ENCODE measurements around the gene PHF19. TPM values are rescaled to one million over a fixed set of nuclear protein-coding genes. Genes with fewer than 3 reads are reported as not detected.

Gene PHF19
- polyA plus RNA-seq (ENCODE audit: insufficient read length in 4 of 4) = 10 to 100 TPM; 27.8 to 41.9 (median 37.3) TPM

GRCh38 chr9:120876842-120877240, at the start of gene PHF19:
TSS of gene PHF19 (minus strand) at chr9:120877188. CDS start at chr9:120874741, 2,447 bp downstream.
- no peak for DNase-seq (ENCODE audit: low read depth in 4 of 4, low spot score in 2 of 4)

GRCh38 chr9:120926397-120926928, 49.5 kb upstream of the PHF19 start, which contains the start of gene TRAF1:
TSS of gene TRAF1 (minus strand) at chr9:120926796. CDS start at chr9:120926075, 721 bp downstream.
- DNase-seq (ENCODE audit: low read depth in 4 of 4, low spot score in 2 of 4) = no peak

GRCh38 chr9:120925535-120926396, 48.8 kb upstream of the PHF19 start:
- DNase-seq (ENCODE audit: low read depth in 4 of 4, low spot score in 2 of 4) = no peak

GRCh38 chr9:120924698-120925534, 47.9 kb upstream of the PHF19 start:
- no peak for DNase-seq (ENCODE audit: low read depth in 4 of 4, low spot score in 2 of 4)

- no peak for DNase-seq (ENCODE audit: low read depth in 4 of 4, low spot score in 2 of 4)
Observed at GRCh38 chr9:120923620-120924328, 46.8 kb upstream of the PHF19 start.

- no peak for DNase-seq (ENCODE audit: low read depth in 4 of 4, low spot score in 2 of 4)
Observed at GRCh38 chr9:120922404-120923195, 45.6 kb upstream of the PHF19 start.

GRCh38 chr9:120921661-120922181, 44.7 kb upstream of the PHF19 start:
- no peak for DNase-seq (ENCODE audit: low read depth in 4 of 4, low spot score in 2 of 4)

- no peak for DNase-seq (ENCODE audit: low read depth in 4 of 4, low spot score in 2 of 4)
Observed at GRCh38 chr9:120920806-120921178, 43.8 kb upstream of the PHF19 start.

GRCh38 chr9:120919843-120920805, 43.1 kb upstream of the PHF19 start:
- no peak for DNase-seq (ENCODE audit: low read depth in 4 of 4, low spot score in 2 of 4)

- no peak for DNase-seq (ENCODE audit: low read depth in 4 of 4, low spot score in 2 of 4)
Observed at GRCh38 chr9:120918931-120919842, 42.2 kb upstream of the PHF19 start.

- no peak for DNase-seq (ENCODE audit: low read depth in 4 of 4, low spot score in 2 of 4)
Observed at GRCh38 chr9:120917929-120918762, 41.2 kb upstream of the PHF19 start.

- no peak for DNase-seq (ENCODE audit: low read depth in 4 of 4, low spot score in 2 of 4)
Observed at GRCh38 chr9:120916991-120917880, 40.2 kb upstream of the PHF19 start.

GRCh38 chr9:120916588-120916987, 39.6 kb upstream of the PHF19 start:
- no peak for DNase-seq (ENCODE audit: low read depth in 4 of 4, low spot score in 2 of 4)

GRCh38 chr9:120915854-120916470, 39.0 kb upstream of the PHF19 start:
- DNase-seq (ENCODE audit: low read depth in 4 of 4, low spot score in 2 of 4) = no peak

GRCh38 chr9:120914953-120915352, 38.0 kb upstream of the PHF19 start:
- no peak for DNase-seq (ENCODE audit: low read depth in 4 of 4, low spot score in 2 of 4)

Measured in left renal cortex interstitium (tissue), 4 donors.